ENCODE results near the gene RELN. TPM values are rescaled to one million over a fixed set of nuclear protein-coding genes. Genes with fewer than 3 reads are reported as not detected.

Gene RELN
- total RNA-seq, 1 experiment from 2014 or later = 59.0 TPM

- no peak for DNase-seq
- no peaks in the 10 kb centered on the region for H3K27me3 ChIP-seq
- no peaks in the 10 kb centered on the region for H3K9me3 ChIP-seq (replicated peaks)
- H3K4me3 ChIP-seq = no peak overlapping the region
- H3K36me3 ChIP-seq = no peaks in the 10 kb centered on the region
- no peak overlapping the region for H3K27ac ChIP-seq
- H3K4me1 ChIP-seq = peaks cover 86% of the 10 kb centered on the region
These were observed 331.1 kb downstream of the RELN start for GRCh38 chr7:103658055-103659005.

GRCh38 chr7:103657474-103657894, 332.0 kb downstream of the RELN start:
- peaks cover 92% of the 10 kb centered on the region for H3K4me1 ChIP-seq
- no peak overlapping the region for H3K4me3 ChIP-seq
- no peaks in the 10 kb centered on the region for H3K36me3 ChIP-seq
- H3K9me3 ChIP-seq (replicated peaks) = no peaks in the 10 kb centered on the region
- no peak for DNase-seq
- no peaks in the 10 kb centered on the region for H3K27me3 ChIP-seq
- no peak overlapping the region for H3K27ac ChIP-seq

- Histone ChIP-seq H3K27me3 (no peaks in the 10 kb centered on the region), H3K9me3 (replicated peaks) (no peaks in the 10 kb centered on the region), H3K4me1 (peaks cover 95% of the 10 kb centered on the region), H3K27ac (peak overlapping the region; percentile 28), H3K36me3 (no peaks in the 10 kb centered on the region), H3K4me3 (no peak overlapping the region)
- DNase-seq = peak; percentile 68 to 85
These were observed 333.2 kb downstream of the RELN start for GRCh38 chr7:103656221-103656620.

- DNase-seq = peak; percentile 65 to 93
- no peaks in the 10 kb centered on the region for H3K27me3 ChIP-seq
These were observed 337.7 kb downstream of the RELN start for GRCh38 chr7:103651593-103652377.

GRCh38 chr7:103649052-103649451, 340.4 kb downstream of the RELN start:
- H3K27ac ChIP-seq = no peak overlapping the region
- H3K27me3 ChIP-seq = no peaks in the 10 kb centered on the region
- no peak for DNase-seq
- peaks cover 42% of the 10 kb centered on the region for H3K4me1 ChIP-seq
- peaks cover 4% of the 10 kb centered on the region; the same call in 1 of the 2 replicates for H3K9me3 ChIP-seq (replicated peaks)
- no peak overlapping the region for H3K4me3 ChIP-seq
- H3K36me3 ChIP-seq = peaks cover 16% of the 10 kb centered on the region

More at GRCh38 chr7:103651593-103652377, 337.7 kb downstream of the RELN start:
- peak overlapping the region; percentile 84 for H3K27ac ChIP-seq
- H3K4me1 ChIP-seq = peaks cover 66% of the 10 kb centered on the region
- peak overlapping the region; percentile 37 for H3K4me3 ChIP-seq
- H3K36me3 ChIP-seq = peaks cover 13% of the 10 kb centered on the region; the same call in 1 of the 2 replicates
- peaks cover 4% of the 10 kb centered on the region; the same call in 1 of the 2 replicates for H3K9me3 ChIP-seq (replicated peaks)

- Histone ChIP-seq H3K4me1 (peaks cover 33% of the 10 kb centered on the region), H3K36me3 (peaks cover 19% of the 10 kb centered on the region), H3K4me3 (no peak overlapping the region), H3K27me3 (no peaks in the 10 kb centered on the region), H3K9me3 (replicated peaks) (peaks cover 7% of the 10 kb centered on the region; the same call in 1 of the 2 replicates), H3K27ac (no peak overlapping the region)
- no peak for DNase-seq
These were observed 341.3 kb downstream of the RELN start for GRCh38 chr7:103648135-103648534.

GRCh38 chr7:103644319-103644718, 345.1 kb downstream of the RELN start:
- H3K4me3 ChIP-seq = no peak overlapping the region
- H3K36me3 ChIP-seq = peaks cover 21% of the 10 kb centered on the region
- H3K27me3 ChIP-seq = no peaks in the 10 kb centered on the region
- H3K27ac ChIP-seq = no peak overlapping the region
- DNase-seq = no peak
- no peaks in the 10 kb centered on the region for H3K4me1 ChIP-seq
- peaks cover 7% of the 10 kb centered on the region; the same call in 1 of the 2 replicates for H3K9me3 ChIP-seq (replicated peaks)

GRCh38 chr7:103640031-103640779, 349.3 kb downstream of the RELN start:
- Histone ChIP-seq H3K4me3 (no peak overlapping the region), H3K9me3 (replicated peaks) (peaks cover 3% of the 10 kb centered on the region; the same call in 1 of the 2 replicates), H3K27ac (no peak overlapping the region), H3K27me3 (no peaks in the 10 kb centered on the region), H3K4me1 (no peaks in the 10 kb centered on the region), H3K36me3 (peaks cover 18% of the 10 kb centered on the region)
- no peak for DNase-seq

- H3K27me3 ChIP-seq = no peaks in the 10 kb centered on the region
- H3K4me3 ChIP-seq = no peak overlapping the region
- no peaks in the 10 kb centered on the region for H3K9me3 ChIP-seq (replicated peaks)
- no peak for DNase-seq
- no peak overlapping the region for H3K27ac ChIP-seq
- peaks cover 20% of the 10 kb centered on the region for H3K36me3 ChIP-seq
- peaks cover 8% of the 10 kb centered on the region for H3K4me1 ChIP-seq
These were observed 351.7 kb downstream of the RELN start for GRCh38 chr7:103637726-103638125.

GRCh38 chr7:103637094-103637493, 352.4 kb downstream of the RELN start:
- Histone ChIP-seq H3K9me3 (replicated peaks) (no peaks in the 10 kb centered on the region), H3K4me1 (peaks cover 10% of the 10 kb centered on the region), H3K4me3 (no peak overlapping the region), H3K27me3 (no peaks in the 10 kb centered on the region), H3K27ac (no peak overlapping the region), H3K36me3 (peaks cover 20% of the 10 kb centered on the region)
- no peak for DNase-seq

- Histone ChIP-seq H3K4me3 (no peak overlapping the region), H3K27ac (no peak overlapping the region), H3K4me1 (peaks cover 10% of the 10 kb centered on the region), H3K27me3 (no peaks in the 10 kb centered on the region), H3K36me3 (peaks cover 20% of the 10 kb centered on the region), H3K9me3 (replicated peaks) (no peaks in the 10 kb centered on the region)
- DNase-seq = peak; percentile 26 to 59
These were observed 353.3 kb downstream of the RELN start for GRCh38 chr7:103636153-103636552.

GRCh38 chr7:103632972-103633371, 356.5 kb downstream of the RELN start:
- H3K9me3 ChIP-seq (replicated peaks) = no peaks in the 10 kb centered on the region
- no peaks in the 10 kb centered on the region for H3K27me3 ChIP-seq
- H3K27ac ChIP-seq = peak overlapping the region; percentile 42
- H3K4me3 ChIP-seq = no peak overlapping the region
- H3K4me1 ChIP-seq = peaks cover 10% of the 10 kb centered on the region
- H3K36me3 ChIP-seq = peaks cover 27% of the 10 kb centered on the region
- DNase-seq = no peak

- H3K36me3 ChIP-seq = peaks cover 27% of the 10 kb centered on the region
- H3K27ac ChIP-seq = no peak overlapping the region; the same call in 1 of the 2 replicates
- H3K4me3 ChIP-seq = no peak overlapping the region
- no peak for DNase-seq
- H3K27me3 ChIP-seq = no peaks in the 10 kb centered on the region
- no peaks in the 10 kb centered on the region for H3K9me3 ChIP-seq (replicated peaks)
- H3K4me1 ChIP-seq = peaks cover 10% of the 10 kb centered on the region
These were observed 357.3 kb downstream of the RELN start for GRCh38 chr7:103632005-103632639.

GRCh38 chr7:103630318-103630717, 359.1 kb downstream of the RELN start:
- H3K4me1 ChIP-seq = peaks cover 10% of the 10 kb centered on the region
- peaks cover 25% of the 10 kb centered on the region for H3K36me3 ChIP-seq
- no peak overlapping the region for H3K27ac ChIP-seq
- H3K27me3 ChIP-seq = no peaks in the 10 kb centered on the region
- no peaks in the 10 kb centered on the region for H3K9me3 ChIP-seq (replicated peaks)
- H3K4me3 ChIP-seq = no peak overlapping the region
- DNase-seq = no peak

All from SJCRH30 (cell line).